Erythroblast (primary cell): Measurements from ENCODE around the gene BBS2.

Experiments used
- GATA1 ChIP-seq: IDR thresholded peaks from 2 replicates; pipeline ENCODE4 v1.6.1; 2011; ENCODE audit warnings: low read depth, mild to moderate bottlenecking, control low read depth, low read length, moderate library complexity
- POLR2A ChIP-seq: IDR thresholded peaks from 2 replicates; pipeline ENCODE4 v1.6.1; 2011; ENCODE audit warnings: mild to moderate bottlenecking, low read length

DNA sequence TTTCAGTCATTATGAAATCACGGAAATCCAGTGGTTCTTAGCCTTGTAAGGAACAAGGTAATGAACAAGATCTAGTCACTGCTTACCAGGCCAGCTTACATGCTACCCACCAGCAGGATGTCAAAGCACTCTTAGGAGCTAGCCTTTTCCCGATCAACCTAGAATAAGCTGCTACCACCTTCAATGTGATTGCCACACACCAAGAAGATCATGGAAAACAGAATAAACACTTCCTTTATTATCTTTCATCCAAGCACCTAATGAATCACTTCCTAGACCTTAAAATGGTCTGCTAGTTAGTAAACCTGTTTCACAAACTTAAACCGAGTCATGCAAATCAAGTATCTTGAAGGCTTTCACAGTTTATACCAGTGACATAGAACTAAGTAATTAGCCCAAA lies 5.0 kb downstream of the BBS2 start:
- TF ChIP-seq POLR2A = no peak
- no peak for TF ChIP-seq GATA1
